DND-41 (cell line): Measurements from ENCODE around the gene TEX26.

Experiments used
- EZH2 ChIP-seq: IDR thresholded peaks from 3 replicates; pipeline ENCODE4 v1.6.1; 2012; ENCODE audit warnings: borderline replicate concordance, low read depth, mild to moderate bottlenecking, moderate library complexity, low read length, inconsistent platforms; ENCODE audit not compliant: severe bottlenecking
- TF ChIP-seq, protein P1 (sequence below): IDR thresholded peaks from 2 replicates; pipeline ENCODE4 v1.5.1; 2012; ENCODE audit warnings: borderline replicate concordance, low read length, moderate library complexity, mild to moderate bottlenecking; ENCODE audit not compliant: poor library complexity, severe bottlenecking; ENCODE audit errors: extremely low read depth

DNA sequence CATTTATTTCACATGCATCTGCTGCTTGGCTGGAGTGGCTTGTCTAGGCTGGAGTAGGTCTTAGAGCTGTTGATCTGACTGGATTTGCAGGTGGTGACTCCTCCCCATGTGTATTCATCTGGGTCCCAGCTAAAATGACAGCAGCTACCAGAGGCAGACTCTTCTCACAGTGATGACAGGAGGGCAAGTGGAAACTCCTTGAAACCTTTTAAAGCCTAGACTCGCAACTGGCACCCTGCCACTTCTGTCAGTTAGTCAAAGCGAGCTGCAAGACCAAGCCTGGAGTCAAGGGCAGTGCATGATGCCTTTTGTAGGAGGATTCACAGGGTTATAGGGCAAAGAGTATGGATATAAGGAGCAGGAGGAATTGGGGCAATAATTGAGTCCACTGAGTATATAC, 65.2 kb downstream of the TEX26 start:
- TF ChIP-seq, protein P1, sequence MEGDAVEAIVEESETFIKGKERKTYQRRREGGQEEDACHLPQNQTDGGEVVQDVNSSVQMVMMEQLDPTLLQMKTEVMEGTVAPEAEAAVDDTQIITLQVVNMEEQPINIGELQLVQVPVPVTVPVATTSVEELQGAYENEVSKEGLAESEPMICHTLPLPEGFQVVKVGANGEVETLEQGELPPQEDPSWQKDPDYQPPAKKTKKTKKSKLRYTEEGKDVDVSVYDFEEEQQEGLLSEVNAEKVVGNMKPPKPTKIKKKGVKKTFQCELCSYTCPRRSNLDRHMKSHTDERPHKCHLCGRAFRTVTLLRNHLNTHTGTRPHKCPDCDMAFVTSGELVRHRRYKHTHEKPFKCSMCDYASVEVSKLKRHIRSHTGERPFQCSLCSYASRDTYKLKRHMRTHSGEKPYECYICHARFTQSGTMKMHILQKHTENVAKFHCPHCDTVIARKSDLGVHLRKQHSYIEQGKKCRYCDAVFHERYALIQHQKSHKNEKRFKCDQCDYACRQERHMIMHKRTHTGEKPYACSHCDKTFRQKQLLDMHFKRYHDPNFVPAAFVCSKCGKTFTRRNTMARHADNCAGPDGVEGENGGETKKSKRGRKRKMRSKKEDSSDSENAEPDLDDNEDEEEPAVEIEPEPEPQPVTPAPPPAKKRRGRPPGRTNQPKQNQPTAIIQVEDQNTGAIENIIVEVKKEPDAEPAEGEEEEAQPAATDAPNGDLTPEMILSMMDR = no peak
- TF ChIP-seq EZH2 = no peak
